ENCODE results near the gene ZC3H18.

- TF ChIP-seq PATZ1 (CRISPR knock-in tag; IDR thresholded peaks at IDR 0.05; ENCODE audit: borderline replicate concordance) (no peak), OSR1 (CRISPR knock-in tag; IDR thresholded peaks at IDR 0.05) (no peak)
Measured at GRCh38 chr16:88558457-88559442, 11.5 kb upstream of the ZC3H18 start.

All from SK-N-SH treated with all-trans-retinoic acid at 6 μM for 48 hours (cell line).